Endothelial cell of umbilical vein (primary cell): ENCODE data around the gene RALGPS1. TPM values are rescaled to one million over a fixed set of nuclear protein-coding genes. Genes with fewer than 3 reads are reported as not detected.

Experiments
- BruUV-seq: library from RNA; stranded (reverse); fragments of 400-500 nt; replicated peaks from 2 replicates; lab custom pipeline; 2021; lab: Mats Ljungman, UMichigan
- CTCF ChIA-PET: fragments of 300-600, 350-600 bp; sonication (Branson Sonifier 250); formaldehyde crosslinking; loops from one replicate; lab custom pipeline; 2021; ENCODE audit warnings: antibody characterized with exemption, inconsistent platforms; lab: Charles Lee
- POLR2A ChIA-PET: fragments of 300-600, 350-600 bp; sonication (Branson Sonifier 250); formaldehyde crosslinking; loops from one replicate; lab custom pipeline; 2021; ENCODE audit warnings: antibody characterized with exemption, inconsistent platforms; lab: Charles Lee
- DNase-seq: peaks from one replicate; pipeline ENCODE4 v3.0.0-alpha.2; 2011; ENCODE audit warnings: low read depth, low spot score
- FAIRE-seq: peaks from 2 replicates; lab custom pipeline; 2011; peaks lifted over from hg19 to GRCh38; lab: Jason Lieb, UNC
- H2AFZ ChIP-seq: 2 replicates; pipeline ENCODE4 v1.6.0; 2012; ENCODE audit warnings: low read depth, low read length, control low read depth, inconsistent platforms
- H3K27ac ChIP-seq: 2 replicates; pipeline ENCODE4 v1.5.1; 2011; ENCODE audit warnings: low read depth, mild to moderate bottlenecking, control low read depth, low read length, moderate library complexity; ENCODE audit not compliant: insufficient read depth
- H3K27me3 ChIP-seq, 2 experiments: 2 replicates each; pipeline versions ENCODE4 v1.6.0 to v1.6.1; 2011; ENCODE audit warnings: low read length in 2 of 2, mixed read lengths in 1 of 2; ENCODE audit not compliant: control insufficient read depth in 2 of 2, insufficient read depth in 2 of 2
- H3K36me3 ChIP-seq, 2 experiments: 2 replicates in 1 of 2; 3 replicates in 1 of 2; pipeline ENCODE4 v1.5.1; 2011; ENCODE audit warnings: low read length in 2 of 2, mild to moderate bottlenecking in 1 of 2, moderate library complexity in 1 of 2; ENCODE audit not compliant: control insufficient read depth in 2 of 2, insufficient read depth in 2 of 2; ENCODE audit errors: extremely low read depth in 1 of 2
- H3K4me1 ChIP-seq: 3 replicates; pipeline ENCODE4 v1.5.1; 2011; ENCODE audit warnings: mild to moderate bottlenecking, low read length; ENCODE audit not compliant: control insufficient read depth, insufficient read depth; ENCODE audit errors: extremely low read depth
- H3K4me2 ChIP-seq: 2 replicates; pipeline ENCODE4 v1.6.1; 2011; ENCODE audit warnings: low read length, control low read depth, mixed read lengths; ENCODE audit not compliant: insufficient read depth
- H3K4me3 ChIP-seq, 3 experiments: fragments of 200-600 bp in 1 of 3; sonication (generic), shearing (Covaris generic) in 1 of 3; replicated peaks in 1 of 3; 2 replicates each; pipeline ENCODE4 v1.5.1; 2011 to 2016; ENCODE audit warnings: control low read depth in 3 of 3, low read length in 3 of 3, mild to moderate bottlenecking in 2 of 3, inconsistent platforms in 1 of 3, low read depth in 1 of 3, moderate library complexity in 1 of 3; ENCODE audit not compliant: insufficient read depth in 1 of 3
- H3K79me2 ChIP-seq: 2 replicates; pipeline ENCODE4 v1.6.0; 2012; ENCODE audit warnings: low read length, inconsistent platforms; ENCODE audit not compliant: control insufficient read depth, insufficient read depth
- H3K9ac ChIP-seq: replicated peaks from 2 replicates; pipeline ENCODE3; 2011; ENCODE audit warnings: low read length, control low read depth; ENCODE audit not compliant: insufficient read depth; ENCODE audit errors: extremely low read depth
- H3K9me1 ChIP-seq: replicated peaks from 3 replicates; pipeline ENCODE4 v1.6.0; 2011; ENCODE audit warnings: mild to moderate bottlenecking, low read length; ENCODE audit not compliant: control insufficient read depth, insufficient read depth; ENCODE audit errors: extremely low read depth
- H3K9me3 ChIP-seq: replicated peaks from 2 replicates; pipeline ENCODE4 v1.5.1; 2012; ENCODE audit warnings: low read length, inconsistent platforms; ENCODE audit not compliant: control insufficient read depth, insufficient read depth
- H4K20me1 ChIP-seq: replicated peaks from 2 replicates; pipeline ENCODE3; 2011; ENCODE audit warnings: mild to moderate bottlenecking, low read length; ENCODE audit not compliant: control insufficient read depth, insufficient read depth; ENCODE audit errors: extremely low read depth
- CTCF ChIP-seq, 2 donors: IDR thresholded peaks; 1 replicate in 1 of 2; 2 replicates in 1 of 2; pipeline ENCODE4 v1.5.1; 2011; ENCODE audit warnings: low read length in 2 of 2, mild to moderate bottlenecking in 2 of 2, moderate library complexity in 2 of 2, control low read depth in 1 of 2, inconsistent platforms in 1 of 2, low read depth in 1 of 2; ENCODE audit not compliant: insufficient read depth in 1 of 2; ENCODE audit errors: extremely low read depth in 1 of 2
- GATA2 ChIP-seq: IDR thresholded peaks from 2 replicates; pipeline ENCODE4 v1.7.0; 2011; ENCODE audit warnings: low read depth, mild to moderate bottlenecking, moderate library complexity, mixed read lengths, low read length; ENCODE audit not compliant: insufficient read length, insufficient read depth
- JUN ChIP-seq: IDR thresholded peaks from 2 replicates; pipeline ENCODE4 v1.6.1; 2011; ENCODE audit warnings: borderline replicate concordance, low read depth; ENCODE audit not compliant: insufficient read length, insufficient read depth
- MAX ChIP-seq: IDR thresholded peaks from 2 replicates; pipeline ENCODE4 v1.6.1; 2011; ENCODE audit not compliant: insufficient read depth, insufficient read length
- MYC ChIP-seq: IDR thresholded peaks from one replicate; pipeline ENCODE4 v1.6.1; 2011; ENCODE audit warnings: mild to moderate bottlenecking, low read depth, low read length
- POLR2A ChIP-seq: IDR thresholded peaks from 2 replicates; pipeline ENCODE4 v1.6.1; 2012; ENCODE audit warnings: low read depth, mild to moderate bottlenecking, control low read depth, low read length
- POLR2AphosphoS5 ChIP-seq: IDR thresholded peaks from 2 replicates; pipeline ENCODE4 v1.6.1; 2012; ENCODE audit warnings: low read depth, mild to moderate bottlenecking, control low read depth, low read length, moderate library complexity; ENCODE audit not compliant: insufficient read depth
- dilution Hi-C: fragments of 300-500 bp; cut with MboI; formaldehyde crosslinking; loops from one replicate; pipeline ENCODE4 v1.15.0; 2019; ENCODE audit warnings: low sequenced_read_pairs; ENCODE audit not compliant: extremely low pct_ligation_motif_present
- intact Hi-C: fragments of 100-400 bp; cut with micrococcal nuclease; formaldehyde crosslinking; loops from one replicate; pipeline ENCODE4 v1.10.0; 2022
- polyA plus RNA-seq, 4 experiments: library from polyadenylated mRNA; depleted of rRNA in 3 of 4; stranded (reverse) in 3 of 4; unstranded in 1 of 4; fragments of >200 nt; gene quantifications; 2 replicates each; pipeline versions ENCODE4 v1.2.1 to v1.2.3, GENCODE V29; 2011 to 2012; ENCODE audit warnings: missing spikeins in 1 of 4
- total RNA-seq: library from RNA; stranded (reverse); gene quantifications from 2 replicates; pipeline ENCODE4 v1.2.3, GENCODE V29; 2021

RALGPS1 gene
- total and polyA plus RNA-seq, 2 donors (not counting 3 experiments of a cell fraction or from before 2014, with no cell fraction given) = 3.8 to 5.5 TPM

- no peaks in the 10 kb centered on the region for H3K9me1 ChIP-seq
- no peak overlapping the region for H2AFZ ChIP-seq
- no peaks in the 10 kb centered on the region for H3K27me3 ChIP-seq
- no peak overlapping the region for H3K9ac ChIP-seq
- intact Hi-C loops = no loop called here
- CTCF ChIA-PET = interaction anchor here (2.5 kb wide), 1 partner anchor 19 kb away, joined by 13 read pairs; no protein-coding TSS in a partner anchor
- no peaks in the 10 kb centered on the region for H3K79me2 ChIP-seq
- dilution Hi-C loops = no loop called here
- no peaks in the 10 kb centered on the region for H4K20me1 ChIP-seq
- no peak overlapping the region for H3K27ac ChIP-seq
- FAIRE-seq (no peak), DNase-seq (no peak)
- H3K4me3 ChIP-seq = no peak overlapping the region
- no peaks in the 10 kb centered on the region for H3K4me1 ChIP-seq
- no peaks in the 10 kb centered on the region for H3K36me3 ChIP-seq
- BruUV-seq = no TSS peak
- no peak for TF ChIP-seq CTCF (IDR thresholded peaks at IDR 0.05; ENCODE audit: extremely low read depth in 1 of 2, insufficient read depth in 1 of 2, low read depth in 1 of 2, low read length in 2 of 2)
- TF ChIP-seq POLR2A = no peak
- no peak for TF ChIP-seq GATA2
- TF ChIP-seq MYC = no peak
- TF ChIP-seq MAX = no peak
- TF ChIP-seq JUN = no peak
- no peak for TF ChIP-seq POLR2AphosphoS5
- no peak overlapping the region for H3K4me2 ChIP-seq
- POLR2A ChIA-PET = no interaction called here
- H3K9me3 ChIP-seq = no peaks in the 10 kb centered on the region
These were observed 45.3 kb downstream of the RALGPS1 start for GRCh38 chr9:126959917-126960316.
